D721Med (cell line): ENCODE measurements around the gene BRCA2.
A peak's percentile ranks its signal among the peaks of the same experiment; 100 is the strongest.

Experiments
- DNase-seq: peaks from one replicate; pipeline ENCODE4 v3.0.0; 2011; ENCODE audit warnings: low spot score; ENCODE audit not compliant: insufficient read length
- FAIRE-seq: peaks from 2 replicates; lab custom pipeline; 2011; peaks lifted over from hg19 to GRCh38; lab: Jason Lieb, UNC
- CTCF ChIP-seq: IDR thresholded peaks from 2 replicates; pipeline ENCODE4 v1.5.1; 2012; ENCODE audit warnings: mild to moderate bottlenecking, control low read depth; ENCODE audit not compliant: insufficient read depth; ENCODE audit errors: missing control alignments

The BRCA2 gene

GRCh38 chr13:32278426-32278825, 36.9 kb upstream of the BRCA2 start:
- DNase-seq: no peak
- FAIRE-seq: no peak
- TF ChIP-seq CTCF: no peak

- TF ChIP-seq CTCF: no peak
- peak; percentile 16 for FAIRE-seq
- DNase-seq: no peak
Observed at GRCh38 chr13:32281096-32281495, 34.2 kb upstream of the BRCA2 start.

GRCh38 chr13:32282096-32282711, 33.1 kb upstream of the BRCA2 start:
- FAIRE-seq: no peak
- TF ChIP-seq CTCF: no peak
- no peak for DNase-seq

GRCh38 chr13:32284927-32285632, 30.2 kb upstream of the BRCA2 start:
- no peak for DNase-seq
- no peak for FAIRE-seq
- no peak for TF ChIP-seq CTCF

- DNase-seq (no peak), FAIRE-seq (no peak)
- TF ChIP-seq CTCF: no peak
Observed at GRCh38 chr13:32285633-32285965, 29.7 kb upstream of the BRCA2 start.

- no peak for TF ChIP-seq CTCF
- DNase-seq (no peak), FAIRE-seq (no peak)
Observed at GRCh38 chr13:32297206-32297605, 18.1 kb upstream of the BRCA2 start.

GRCh38 chr13:32298695-32299094, 16.6 kb upstream of the BRCA2 start:
- no peak for FAIRE-seq
- DNase-seq: no peak
- TF ChIP-seq CTCF: no peak
